K562 (cell line): ENCODE results near the gene SERINC3. TPM values are rescaled to one million over a fixed set of nuclear protein-coding genes. Genes with fewer than 3 reads are reported as not detected.

Experiments used
- CBX2 ChIP-seq: fragments of 200-600 bp; sonication (generic); IDR thresholded peaks from one replicate; pipeline ENCODE4 v1.6.1; 2012; ENCODE audit warnings: mild to moderate bottlenecking, low read length, inconsistent platforms; ENCODE audit not compliant: insufficient read depth, poor library complexity, severe bottlenecking
- FOXA1 ChIP-seq: fragments of 450-650 bp; IDR thresholded peaks from 2 replicates; pipeline ENCODE4 v1.6.1; 2016; ENCODE audit warnings: mild to moderate bottlenecking, borderline replicate concordance
- ZNF224 ChIP-seq: sonication (generic); formaldehyde crosslinking; IDR thresholded peaks from 2 replicates; pipeline ENCODE4 v1.8.0; 2022; ENCODE audit warnings: mild to moderate bottlenecking, missing genetic modification reagents
- polyA plus RNA-seq, 8 experiments: library from polyadenylated mRNA; depleted of rRNA in 4 of 8; stranded (reverse) in 5 of 8; unstranded in 3 of 8; fragments of >200 nt; fragmentation: Nextera tagmentation in 2 of 8; fragmentation: Illumina TruSeq in 1 of 8; extraction: Ambion mirVana in 2 of 8; extraction: Trizol in 1 of 8; gene quantifications; 2 replicates each; pipeline versions ENCODE4 v1.2.1 to v1.2.3, GENCODE V29; 2011 to 2014; ENCODE audit warnings: inconsistent platforms in 1 of 8, missing spikeins in 1 of 8
- total RNA-seq, 7 experiments: library from RNA; depleted of rRNA in 6 of 7; stranded (reverse); fragments of >200 nt in 6 of 7; fragmentation: Illumina TruSeq in 2 of 7; extraction: Trizol in 2 of 7; gene quantifications; 2 replicates each; pipeline versions ENCODE4 v1.2.1 to v1.2.3, GENCODE V29; 2011 to 2021; ENCODE audit warnings: low replicate concordance in 1 of 7
- TF ChIP-seq, protein P1 (sequence below): fragments of 450-650 bp; IDR thresholded peaks from 2 replicates; pipeline ENCODE4 v1.6.1; 2017; ENCODE audit warnings: antibody characterized with exemption
- TF ChIP-seq, protein P2 (sequence below), 2 experiments: fragments of 450-650 bp; IDR thresholded peaks; 2 replicates each; pipeline ENCODE4 v1.6.1; 2016; ENCODE audit warnings: mild to moderate bottlenecking in 2 of 2, borderline replicate concordance in 1 of 2, low read depth in 1 of 2, moderate library complexity in 1 of 2

The SERINC3 gene
- total and polyA plus RNA-seq, 9 of the 15 experiments (the other 6 are each of a cell fraction or from before 2014, with no cell fraction given) = 24.7 to 107 (median 48.8) TPM

DNA sequence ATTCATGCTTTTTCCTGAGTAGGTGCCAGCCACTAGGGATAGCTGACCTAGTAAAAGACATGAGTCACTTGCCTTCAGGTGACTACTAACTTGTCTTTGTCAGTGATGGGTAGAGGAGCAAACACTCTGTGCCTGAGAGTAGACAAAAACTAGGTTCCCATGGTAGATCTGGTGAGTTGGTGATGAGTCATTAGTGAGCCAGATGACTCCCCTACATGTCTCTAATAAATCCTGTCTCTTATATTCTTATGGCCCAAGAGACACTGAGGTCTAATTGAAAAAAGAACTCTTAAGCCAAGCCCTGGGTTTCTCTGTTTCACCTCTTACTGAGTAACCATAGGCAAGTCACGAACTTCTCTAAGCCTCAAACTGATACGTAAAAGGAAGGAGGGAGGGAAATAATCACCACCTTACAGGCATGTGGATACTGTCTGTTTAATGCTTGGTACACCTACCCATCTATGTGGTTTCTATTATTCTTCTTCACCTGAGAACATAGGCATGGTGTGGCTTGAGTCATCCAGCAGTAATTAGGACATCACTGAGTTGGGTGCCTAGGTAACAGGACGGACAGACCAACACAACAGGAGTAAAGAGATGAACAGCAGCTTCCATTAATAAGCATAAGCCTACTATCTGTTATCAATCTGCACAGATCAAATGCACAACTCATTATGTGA lies 25.9 kb downstream of the SERINC3 start (continued):
- TF ChIP-seq, protein P1, sequence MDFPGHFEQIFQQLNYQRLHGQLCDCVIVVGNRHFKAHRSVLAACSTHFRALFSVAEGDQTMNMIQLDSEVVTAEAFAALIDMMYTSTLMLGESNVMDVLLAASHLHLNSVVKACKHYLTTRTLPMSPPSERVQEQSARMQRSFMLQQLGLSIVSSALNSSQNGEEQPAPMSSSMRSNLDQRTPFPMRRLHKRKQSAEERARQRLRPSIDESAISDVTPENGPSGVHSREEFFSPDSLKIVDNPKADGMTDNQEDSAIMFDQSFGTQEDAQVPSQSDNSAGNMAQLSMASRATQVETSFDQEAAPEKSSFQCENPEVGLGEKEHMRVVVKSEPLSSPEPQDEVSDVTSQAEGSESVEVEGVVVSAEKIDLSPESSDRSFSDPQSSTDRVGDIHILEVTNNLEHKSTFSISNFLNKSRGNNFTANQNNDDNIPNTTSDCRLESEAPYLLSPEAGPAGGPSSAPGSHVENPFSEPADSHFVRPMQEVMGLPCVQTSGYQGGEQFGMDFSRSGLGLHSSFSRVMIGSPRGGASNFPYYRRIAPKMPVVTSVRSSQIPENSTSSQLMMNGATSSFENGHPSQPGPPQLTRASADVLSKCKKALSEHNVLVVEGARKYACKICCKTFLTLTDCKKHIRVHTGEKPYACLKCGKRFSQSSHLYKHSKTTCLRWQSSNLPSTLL = no peak
- TF ChIP-seq CBX2 = no peak
- no peak for TF ChIP-seq ZNF224 (CRISPR knock-in tag)
- TF ChIP-seq FOXA1 = no peak
- TF ChIP-seq, protein P2, sequence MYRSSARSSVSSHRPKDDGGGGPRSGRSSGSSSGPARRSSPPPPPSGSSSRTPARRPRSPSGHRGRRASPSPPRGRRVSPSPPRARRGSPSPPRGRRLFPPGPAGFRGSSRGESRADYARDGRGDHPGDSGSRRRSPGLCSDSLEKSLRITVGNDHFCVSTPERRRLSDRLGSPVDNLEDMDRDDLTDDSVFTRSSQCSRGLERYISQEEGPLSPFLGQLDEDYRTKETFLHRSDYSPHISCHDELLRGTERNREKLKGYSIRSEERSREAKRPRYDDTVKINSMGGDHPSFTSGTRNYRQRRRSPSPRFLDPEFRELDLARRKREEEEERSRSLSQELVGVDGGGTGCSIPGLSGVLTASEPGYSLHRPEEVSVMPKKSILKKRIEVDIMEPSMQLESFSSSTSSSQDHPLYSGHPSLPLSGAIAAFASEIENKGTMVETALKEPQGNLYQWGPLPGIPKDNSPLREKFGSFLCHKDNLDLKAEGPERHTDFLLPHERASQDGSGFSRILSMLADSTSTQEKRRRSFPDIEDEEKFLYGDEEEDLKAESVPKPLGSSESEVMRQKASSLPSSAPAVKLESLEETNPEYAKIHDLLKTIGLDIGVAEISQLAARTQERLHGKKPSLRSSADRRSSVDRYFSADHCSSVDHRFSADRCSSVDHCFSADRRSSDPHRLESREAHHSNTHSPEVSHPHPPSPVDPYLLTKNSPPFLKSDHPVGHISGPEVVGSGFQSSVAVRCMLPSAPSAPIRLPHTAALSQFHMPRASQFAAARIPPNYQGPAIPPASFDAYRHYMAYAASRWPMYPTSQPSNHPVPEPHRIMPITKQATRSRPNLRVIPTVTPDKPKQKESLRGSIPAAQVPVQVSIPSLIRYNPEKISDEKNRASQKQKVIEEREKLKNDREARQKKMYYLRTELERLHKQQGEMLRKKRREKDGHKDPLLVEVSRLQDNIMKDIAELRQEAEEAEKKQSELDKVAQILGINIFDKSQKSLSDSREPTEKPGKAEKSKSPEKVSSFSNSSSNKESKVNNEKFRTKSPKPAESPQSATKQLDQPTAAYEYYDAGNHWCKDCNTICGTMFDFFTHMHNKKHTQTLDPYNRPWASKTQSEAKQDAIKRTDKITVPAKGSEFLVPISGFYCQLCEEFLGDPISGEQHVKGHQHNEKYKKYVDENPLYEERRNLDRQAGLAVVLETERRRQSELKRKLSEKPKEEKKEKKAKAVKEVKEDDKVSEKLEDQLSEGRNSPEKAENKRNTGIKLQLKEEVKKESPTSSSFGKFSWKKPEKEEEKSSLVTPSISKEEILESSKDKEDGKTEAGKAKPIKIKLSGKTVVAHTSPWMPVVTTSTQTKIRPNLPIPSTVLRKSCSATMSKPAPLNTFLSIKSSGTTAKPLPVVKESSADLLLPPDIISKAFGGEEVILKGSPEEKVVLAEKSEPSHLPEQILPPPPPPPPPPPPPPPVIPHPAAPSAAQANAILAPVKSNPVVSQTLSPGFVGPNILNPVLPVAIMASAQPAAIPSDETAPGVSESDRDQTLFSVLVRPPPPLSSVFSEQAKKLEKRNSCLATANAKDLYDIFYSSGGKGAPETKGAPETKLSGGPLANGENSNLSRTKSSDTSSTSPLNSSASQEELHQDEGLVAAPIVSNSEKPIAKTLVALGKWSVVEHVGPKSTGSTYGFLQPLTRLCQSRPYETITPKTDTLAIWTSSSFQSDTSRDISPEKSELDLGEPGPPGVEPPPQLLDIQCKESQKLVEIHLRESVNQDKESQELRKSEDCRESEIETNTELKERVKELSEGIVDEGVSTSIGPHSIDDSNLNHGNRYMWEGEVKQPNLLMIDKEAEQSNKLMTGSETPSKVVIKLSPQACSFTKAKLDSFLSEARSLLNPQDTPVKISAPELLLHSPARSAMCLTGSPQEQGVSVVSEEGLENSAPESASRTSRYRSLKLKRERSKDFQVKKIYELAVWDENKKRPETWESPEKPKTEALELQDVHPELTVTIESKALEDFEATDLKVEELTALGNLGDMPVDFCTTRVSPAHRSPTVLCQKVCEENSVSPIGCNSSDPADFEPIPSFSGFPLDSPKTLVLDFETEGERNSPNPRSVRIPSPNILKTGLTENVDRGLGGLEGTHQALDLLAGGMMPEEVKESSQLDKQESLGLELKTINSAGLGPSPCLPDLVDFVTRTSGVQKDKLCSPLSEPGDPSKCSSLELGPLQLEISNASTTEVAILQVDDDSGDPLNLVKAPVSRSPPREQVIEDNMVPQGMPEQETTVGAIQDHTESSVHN (IDR thresholded peaks at IDR 0.05; ENCODE audit: borderline replicate concordance in 1 of 2, low read depth in 1 of 2) = no peak
